Measurements from ENCODE around the gene LRP1B.

DNA sequence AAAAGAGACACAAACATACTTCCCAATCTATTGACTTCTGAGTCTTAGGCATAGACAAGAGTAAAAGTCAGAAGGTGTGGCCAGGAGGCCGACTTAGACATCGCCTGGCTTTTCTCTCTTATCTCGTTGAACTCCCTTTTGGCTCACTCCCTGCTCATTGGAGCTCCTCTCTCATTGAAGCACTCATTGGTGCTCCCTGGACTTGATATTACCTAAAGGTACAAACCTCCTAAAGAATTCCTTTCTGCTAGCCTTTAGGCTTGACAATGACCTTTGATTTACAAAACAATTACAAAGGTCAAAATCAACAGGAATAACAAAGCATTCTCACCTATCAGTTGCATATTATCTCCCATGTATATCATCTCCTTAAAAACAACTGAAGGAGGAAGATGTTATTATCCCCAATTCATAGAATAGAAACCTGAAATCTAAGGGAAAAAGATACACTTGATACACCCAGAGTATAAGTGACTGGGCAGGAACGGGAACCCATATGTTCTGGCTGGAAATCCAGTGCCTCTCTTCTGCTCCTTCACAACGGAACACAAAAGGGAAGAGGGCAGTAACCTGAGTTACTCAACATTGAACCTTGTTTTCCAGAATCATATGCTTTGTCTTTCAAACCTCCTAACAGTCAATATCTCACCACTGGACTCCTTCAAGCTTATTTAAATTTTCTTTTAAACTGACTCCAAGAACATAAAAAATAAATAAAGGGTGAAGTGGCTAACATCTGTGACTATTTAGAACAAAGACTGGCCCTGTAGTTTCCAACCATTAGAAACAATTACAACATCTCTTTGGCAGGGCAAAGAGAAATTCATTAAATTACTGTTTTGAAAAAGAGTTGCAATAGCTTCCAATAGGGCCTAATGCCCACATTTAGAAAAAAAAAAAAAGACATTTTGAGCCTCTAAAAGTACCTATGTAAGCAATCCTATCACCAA, 1247.9 kb downstream of the LRP1B start:
- TF ChIP-seq POLR2AphosphoS5 (IDR thresholded peaks at IDR 0.05) = no peak
- TF ChIP-seq, protein P1, sequence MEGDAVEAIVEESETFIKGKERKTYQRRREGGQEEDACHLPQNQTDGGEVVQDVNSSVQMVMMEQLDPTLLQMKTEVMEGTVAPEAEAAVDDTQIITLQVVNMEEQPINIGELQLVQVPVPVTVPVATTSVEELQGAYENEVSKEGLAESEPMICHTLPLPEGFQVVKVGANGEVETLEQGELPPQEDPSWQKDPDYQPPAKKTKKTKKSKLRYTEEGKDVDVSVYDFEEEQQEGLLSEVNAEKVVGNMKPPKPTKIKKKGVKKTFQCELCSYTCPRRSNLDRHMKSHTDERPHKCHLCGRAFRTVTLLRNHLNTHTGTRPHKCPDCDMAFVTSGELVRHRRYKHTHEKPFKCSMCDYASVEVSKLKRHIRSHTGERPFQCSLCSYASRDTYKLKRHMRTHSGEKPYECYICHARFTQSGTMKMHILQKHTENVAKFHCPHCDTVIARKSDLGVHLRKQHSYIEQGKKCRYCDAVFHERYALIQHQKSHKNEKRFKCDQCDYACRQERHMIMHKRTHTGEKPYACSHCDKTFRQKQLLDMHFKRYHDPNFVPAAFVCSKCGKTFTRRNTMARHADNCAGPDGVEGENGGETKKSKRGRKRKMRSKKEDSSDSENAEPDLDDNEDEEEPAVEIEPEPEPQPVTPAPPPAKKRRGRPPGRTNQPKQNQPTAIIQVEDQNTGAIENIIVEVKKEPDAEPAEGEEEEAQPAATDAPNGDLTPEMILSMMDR (IDR thresholded peaks at IDR 0.05) = no peak

All from esophagus muscularis mucosa (tissue), 3 donors.